Left ventricle myocardium inferior (tissue), 1 donor: Measurements from ENCODE around the gene VAMP1. TPM values are rescaled to one million over a fixed set of nuclear protein-coding genes. Genes with fewer than 3 reads are reported as not detected.
A peak's percentile ranks its signal among the peaks of the same experiment; 100 is the strongest.

ENCODE experiments used
- DNase-seq: peaks from one replicate; pipeline ENCODE4 v3.0.0-alpha.2; 2020
- H3K27ac ChIP-seq: fragments of 200-600 bp; replicated peaks from 2 replicates; pipeline ENCODE4 v1.8.0; 2021
- H3K27me3 ChIP-seq: fragments of 200-600 bp; 2 replicates; pipeline ENCODE4 v1.8.0; 2021; ENCODE audit warnings: low read depth
- H3K36me3 ChIP-seq: fragments of 200-600 bp; 2 replicates; pipeline ENCODE4 v1.8.0; 2021
- H3K4me1 ChIP-seq: fragments of 200-600 bp; 2 replicates; pipeline ENCODE4 v1.8.0; 2021
- H3K4me3 ChIP-seq: fragments of 200-600 bp; 2 replicates; pipeline ENCODE4 v1.8.0; 2021; ENCODE audit warnings: mild to moderate bottlenecking, moderate library complexity
- H3K9me3 ChIP-seq: fragments of 200-600 bp; replicated peaks from 2 replicates; pipeline ENCODE4 v1.8.0; 2021
- CTCF ChIP-seq: fragments of 200-600 bp; IDR thresholded peaks from 2 replicates; pipeline ENCODE4 v1.8.0; 2021; ENCODE audit warnings: antibody characterized with exemption, mild to moderate bottlenecking, borderline replicate concordance
- intact Hi-C: fragments of 100-400 bp; cut with micrococcal nuclease; formaldehyde crosslinking; loops from one replicate; pipeline ENCODE4 v1.11.0; 2022
- total RNA-seq: library from RNA; stranded (reverse); fragmentation: NEBNext Ultra II Directional; extraction: Animal tissue kit (Norgen Biotek cat#: 25700); gene quantifications from one replicate; pipeline ENCODE4 v1.2.1, GENCODE V29; 2021
- donor health status: DM: no; HTN: yes; CAD: no; lungs with severe emphysema.

Gene VAMP1
- total RNA-seq, 1 donor from 2014 or later: 4.2 TPM

- intact Hi-C loops: no loop called here
- peaks cover 43% of the 10 kb centered on the region for H3K4me1 ChIP-seq
- peaks cover 50% of the 10 kb centered on the region for H3K36me3 ChIP-seq
- H3K27ac ChIP-seq: peak overlapping the region; percentile 7
- no peak for TF ChIP-seq CTCF
- DNase-seq: no peak
- no peaks in the 10 kb centered on the region for H3K27me3 ChIP-seq
- no peak overlapping the region for H3K4me3 ChIP-seq
- H3K9me3 ChIP-seq: no peaks in the 10 kb centered on the region
These were observed 4.3 kb downstream of the VAMP1 start for GRCh38 chr12:6466184-6466573.

GRCh38 chr12:6465467-6466183 lies 4.9 kb downstream of the VAMP1 start:
- H3K9me3 ChIP-seq: no peaks in the 10 kb centered on the region
- TF ChIP-seq CTCF: peak; percentile 84
- H3K36me3 ChIP-seq: peaks cover 55% of the 10 kb centered on the region
- intact Hi-C loops: no loop called here
- H3K27ac ChIP-seq: peak overlapping the region; percentile 7
- H3K27me3 ChIP-seq: no peaks in the 10 kb centered on the region
- no peak for DNase-seq
- peaks cover 46% of the 10 kb centered on the region for H3K4me1 ChIP-seq
- H3K4me3 ChIP-seq: no peak overlapping the region

GRCh38 chr12:6464531-6464930 lies 5.9 kb downstream of the VAMP1 start:
- no peak overlapping the region for H3K27ac ChIP-seq
- DNase-seq: no peak
- peaks cover 66% of the 10 kb centered on the region for H3K36me3 ChIP-seq
- intact Hi-C loops: no loop called here
- no peak overlapping the region for H3K4me3 ChIP-seq
- no peaks in the 10 kb centered on the region for H3K27me3 ChIP-seq
- H3K9me3 ChIP-seq: no peaks in the 10 kb centered on the region
- no peak for TF ChIP-seq CTCF
- peaks cover 41% of the 10 kb centered on the region for H3K4me1 ChIP-seq

- no peaks in the 10 kb centered on the region for H3K9me3 ChIP-seq
- H3K4me3 ChIP-seq: no peak overlapping the region
- no peaks in the 10 kb centered on the region for H3K27me3 ChIP-seq
- no peak for DNase-seq
- no peak overlapping the region for H3K27ac ChIP-seq
- no peak for TF ChIP-seq CTCF
- H3K4me1 ChIP-seq: peaks cover 34% of the 10 kb centered on the region
- peaks cover 73% of the 10 kb centered on the region for H3K36me3 ChIP-seq
- intact Hi-C loops: no loop called here
These were observed 6.6 kb downstream of the VAMP1 start for GRCh38 chr12:6463858-6464257.

- intact Hi-C loops: no loop called here
- no peak for DNase-seq
- Histone ChIP-seq H3K4me1 (peaks cover 28% of the 10 kb centered on the region), H3K9me3 (no peaks in the 10 kb centered on the region), H3K4me3 (no peak overlapping the region), H3K36me3 (peaks cover 79% of the 10 kb centered on the region), H3K27ac (no peak overlapping the region), H3K27me3 (no peaks in the 10 kb centered on the region)
- TF ChIP-seq CTCF: no peak
These were observed 7.3 kb downstream of the VAMP1 start for GRCh38 chr12:6463216-6463615.
